ENCODE measurements around the gene AFF3.

- TF ChIP-seq CTCF (IDR thresholded peaks at IDR 0.05) (no peak), POLR2A (IDR thresholded peaks at IDR 0.05) (no peak)
These were observed 539.9 kb downstream of the AFF3 start for GRCh38 chr2:99602476-99602875.

All from right lobe of liver (tissue), 4 donors.